NCI-H82 (cell line): ENCODE data around the gene OSBP2.

Source experiments
- DNase-seq: peaks from one replicate; lab custom pipeline; 2025; lab: John Stamatoyannopoulos, UW

OSBP2 gene

DNA sequence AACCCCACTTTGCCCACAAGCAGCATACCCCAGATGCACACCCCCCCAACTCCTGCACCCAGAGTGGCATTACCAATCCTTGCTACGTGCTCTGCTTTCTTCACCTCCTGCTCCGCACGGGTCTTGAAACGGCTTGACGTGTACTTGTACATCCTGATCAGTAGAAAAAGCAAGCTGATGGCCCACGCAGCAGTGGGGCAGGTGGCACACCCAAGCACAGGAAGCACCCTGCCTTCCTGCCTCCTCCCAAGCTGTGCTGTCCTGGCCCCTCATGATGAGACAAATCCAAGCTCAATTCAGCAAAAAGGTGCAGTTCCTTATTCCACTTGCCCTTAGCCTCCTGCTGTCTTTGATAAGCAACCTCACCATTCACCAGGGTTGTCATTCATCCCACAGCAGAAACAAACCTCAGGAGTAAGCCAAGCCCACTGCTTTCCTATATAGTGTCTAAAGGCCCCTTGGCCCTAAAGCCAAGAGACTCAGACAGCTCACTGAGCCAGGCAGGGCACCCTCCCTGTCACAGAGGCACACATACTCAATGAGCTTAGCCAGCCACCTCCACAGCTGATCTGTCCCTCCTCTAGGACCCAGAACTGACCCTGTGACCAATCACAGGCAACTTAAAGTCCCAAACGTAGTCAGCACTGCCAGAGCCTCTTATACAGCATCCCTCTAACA, 246.2 kb downstream of the OSBP2 start:
- DNase-seq = no peak

DNA sequence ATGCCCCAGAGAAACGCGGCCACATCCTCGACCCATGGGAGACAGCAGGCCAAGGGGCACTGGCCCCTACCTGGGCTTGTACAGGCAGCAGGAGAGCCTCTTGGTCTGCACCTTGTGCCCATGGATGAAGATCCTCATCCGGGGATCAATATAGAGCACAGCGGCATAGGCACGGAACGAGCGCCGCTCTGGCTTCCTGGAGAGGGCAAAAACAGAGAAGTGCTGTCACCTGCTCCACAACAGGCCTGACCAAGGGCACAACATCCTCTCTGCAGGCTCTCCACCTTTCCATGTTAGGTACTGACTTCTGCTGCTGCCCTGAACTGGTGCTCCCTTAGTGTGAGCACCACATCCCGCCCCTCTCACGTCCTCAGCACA, 246.7 kb downstream of the OSBP2 start:
- DNase-seq = no peak

DNA sequence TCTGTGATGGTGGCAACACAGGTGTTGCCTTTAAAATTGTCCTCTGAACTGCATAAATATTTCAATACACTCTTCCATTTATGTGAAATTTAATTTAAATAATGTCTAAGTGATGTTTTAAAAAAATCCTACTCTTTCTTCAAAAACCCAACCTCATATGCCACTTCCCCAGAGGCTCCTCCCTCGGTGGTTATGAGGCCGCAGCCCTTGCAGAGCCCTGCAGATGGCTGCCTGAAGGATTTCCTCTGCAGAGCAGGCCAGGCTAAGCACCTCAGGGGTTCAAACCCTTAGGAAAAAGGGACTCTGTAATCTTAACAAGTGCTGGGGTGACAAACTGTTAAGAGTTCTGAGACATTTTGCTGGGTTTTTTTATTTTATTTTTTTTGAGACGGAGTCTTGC, 248.7 kb downstream of the OSBP2 start:
- DNase-seq = no peak

GRCh38 chr22:30944986-30945385, 250.3 kb downstream of the OSBP2 start:
- no peak for DNase-seq

- no peak for DNase-seq
Observed at GRCh38 chr22:30945653-30946052, 251.0 kb downstream of the OSBP2 start.

- DNase-seq = no peak
Observed at GRCh38 chr22:30946354-30946753, 251.7 kb downstream of the OSBP2 start.

DNA sequence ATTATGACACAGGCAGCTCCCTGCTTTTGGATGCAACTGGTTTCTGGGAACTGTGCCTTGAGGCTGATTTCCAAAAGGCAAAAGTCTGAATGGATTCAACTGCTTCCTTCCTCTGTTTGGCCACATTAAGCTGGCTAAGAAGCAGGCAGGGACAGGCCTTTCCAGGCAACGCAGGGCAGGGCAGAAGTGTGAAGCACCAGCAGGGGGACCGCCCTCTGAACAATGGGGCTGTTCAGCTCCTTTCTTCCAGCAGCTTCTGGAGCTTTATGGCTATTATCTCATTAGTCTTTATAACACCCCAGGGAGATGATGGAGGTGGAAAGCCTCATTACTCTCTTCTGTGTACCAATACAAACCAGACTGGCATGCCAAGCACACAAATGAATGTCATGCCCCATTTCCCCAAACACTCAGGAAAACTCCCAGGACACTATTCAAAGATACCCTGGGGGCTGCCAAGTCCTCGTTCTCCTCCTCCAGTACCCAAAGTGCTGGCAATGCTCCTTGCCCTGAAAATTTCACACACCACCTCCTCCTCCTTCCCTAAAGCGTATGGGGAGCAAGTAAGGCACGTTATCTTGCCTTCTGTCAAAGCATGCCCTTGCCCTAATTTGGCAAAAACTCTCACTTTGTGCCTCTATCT, 252.6 kb downstream of the OSBP2 start:
- DNase-seq = peak; percentile 85

- DNase-seq = peak; percentile 12
Observed at GRCh38 chr22:30947816-30948454, 253.3 kb downstream of the OSBP2 start.

DNA sequence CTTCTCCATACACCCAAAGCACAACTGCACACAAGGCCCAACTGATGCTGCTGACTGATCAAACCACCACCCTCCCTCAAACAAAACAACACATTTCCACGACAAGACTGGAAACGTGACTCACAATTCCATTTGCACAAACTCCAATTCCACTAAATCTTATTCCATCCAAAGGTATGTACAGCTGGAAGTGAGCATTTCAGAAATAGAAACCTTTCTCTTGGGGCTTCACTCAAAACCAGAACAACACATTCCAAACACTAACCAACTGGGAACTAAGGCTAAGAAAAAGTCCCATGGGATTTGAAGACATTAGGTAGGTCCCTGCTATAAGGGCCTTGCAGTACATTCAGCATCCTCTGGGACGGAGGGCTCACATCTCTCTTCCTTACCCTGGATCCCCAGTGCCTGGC, 254.3 kb downstream of the OSBP2 start:
- peak; percentile 26 for DNase-seq

DNA sequence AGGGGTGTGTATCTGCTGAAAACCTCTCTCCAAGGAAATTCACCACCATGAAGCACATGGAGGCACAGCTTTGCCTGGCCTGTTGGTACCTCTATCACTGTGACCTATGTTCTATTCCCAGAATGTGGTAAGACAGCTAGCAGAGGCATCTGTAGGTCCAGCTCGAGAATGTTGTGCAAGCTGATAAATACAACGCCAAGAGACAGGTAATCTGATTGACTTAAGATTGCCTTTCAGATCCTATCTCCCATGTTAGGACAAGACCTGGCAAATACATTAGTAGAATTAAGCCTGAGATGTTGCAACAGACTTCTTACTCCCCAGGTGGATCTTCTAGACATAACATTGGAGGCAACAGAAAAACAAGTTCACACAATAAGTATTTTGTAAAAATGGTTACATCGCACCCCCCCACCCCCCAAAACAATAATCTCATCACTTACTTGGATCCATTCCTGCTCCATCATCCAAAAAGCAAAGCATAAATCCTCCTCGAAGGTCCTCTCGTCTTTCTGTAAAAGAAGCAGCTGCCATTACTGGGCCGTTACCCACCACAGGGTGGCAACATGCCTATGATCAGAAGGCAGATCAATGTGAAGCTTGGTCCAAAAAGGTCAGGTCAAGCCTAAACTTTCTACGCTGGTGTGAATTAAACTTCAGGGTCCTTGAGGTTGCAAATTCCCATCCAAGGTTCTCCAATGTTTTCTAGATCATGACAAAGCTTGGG, 255.4 kb downstream of the OSBP2 start:
- no peak for DNase-seq

GRCh38 chr22:30953206-30953605, 258.5 kb downstream of the OSBP2 start:
- DNase-seq = no peak

DNA sequence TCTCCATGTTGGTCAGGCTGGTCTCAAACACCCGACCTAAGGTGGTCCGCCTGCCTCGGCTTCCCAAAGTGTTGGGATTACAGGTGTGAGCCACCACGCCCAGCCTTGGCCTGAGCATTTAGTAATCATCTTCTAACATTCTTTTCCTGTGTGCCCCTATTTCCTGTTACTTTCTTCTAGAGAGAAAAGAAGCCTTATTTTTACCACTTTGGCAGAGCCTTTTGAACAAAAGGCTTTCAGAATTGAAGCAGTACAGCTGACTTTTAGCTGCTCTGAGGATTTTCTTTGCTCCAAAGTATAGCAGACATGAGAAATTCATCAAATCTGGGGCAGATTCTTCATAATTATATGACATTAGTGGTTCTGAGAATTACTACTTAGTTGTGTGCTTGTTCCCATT, 260.5 kb downstream of the OSBP2 start:
- no peak for DNase-seq
